Upper lobe of left lung (tissue), 4 donors: ENCODE measurements around the gene FTL.

Source experiments
- EP300 ChIP-seq, 4 donors: sonication (generic); formaldehyde crosslinking; IDR thresholded peaks; one replicate each; pipeline ENCODE4 v1.5.1; 2017; ENCODE audit warnings: antibody characterized with exemption in 4 of 4, control low read depth in 2 of 4
- POLR2A ChIP-seq, 4 donors: fragments of 450-650 bp; IDR thresholded peaks; one replicate each; pipeline ENCODE4 v1.5.1; 2016 to 2017; ENCODE audit warnings: antibody characterized with exemption in 4 of 4, mild to moderate bottlenecking in 2 of 4
- TF ChIP-seq, protein P1 (sequence below), 6 experiments: fragments of 450-650 bp in 4 of 6; fragments of 200-600 bp in 2 of 6; sonication (generic) in 2 of 6; IDR thresholded peaks; one replicate each; pipeline ENCODE4 v1.5.1; 2016 to 2019; ENCODE audit warnings: antibody characterized with exemption in 6 of 6

DNA sequence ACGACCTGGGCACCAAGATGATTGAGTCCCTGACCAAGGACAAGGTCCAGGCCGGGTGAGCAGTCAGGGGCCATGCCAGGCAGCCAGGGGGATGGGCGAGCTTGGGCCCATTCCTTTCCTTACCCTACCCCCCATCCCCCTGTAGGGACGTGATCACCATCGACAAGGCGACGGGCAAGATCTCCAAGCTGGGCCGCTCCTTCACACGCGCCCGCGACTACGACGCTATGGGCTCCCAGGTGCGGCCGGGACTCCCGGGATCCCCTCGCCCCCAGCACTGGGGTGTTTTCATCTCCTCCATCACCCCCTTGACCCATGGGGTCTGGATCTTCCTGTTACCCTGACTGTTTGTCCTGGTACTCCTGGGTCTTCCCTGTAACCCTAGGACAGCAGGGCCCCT is 44.7 kb downstream of the FTL start:
- TF ChIP-seq, protein P1, sequence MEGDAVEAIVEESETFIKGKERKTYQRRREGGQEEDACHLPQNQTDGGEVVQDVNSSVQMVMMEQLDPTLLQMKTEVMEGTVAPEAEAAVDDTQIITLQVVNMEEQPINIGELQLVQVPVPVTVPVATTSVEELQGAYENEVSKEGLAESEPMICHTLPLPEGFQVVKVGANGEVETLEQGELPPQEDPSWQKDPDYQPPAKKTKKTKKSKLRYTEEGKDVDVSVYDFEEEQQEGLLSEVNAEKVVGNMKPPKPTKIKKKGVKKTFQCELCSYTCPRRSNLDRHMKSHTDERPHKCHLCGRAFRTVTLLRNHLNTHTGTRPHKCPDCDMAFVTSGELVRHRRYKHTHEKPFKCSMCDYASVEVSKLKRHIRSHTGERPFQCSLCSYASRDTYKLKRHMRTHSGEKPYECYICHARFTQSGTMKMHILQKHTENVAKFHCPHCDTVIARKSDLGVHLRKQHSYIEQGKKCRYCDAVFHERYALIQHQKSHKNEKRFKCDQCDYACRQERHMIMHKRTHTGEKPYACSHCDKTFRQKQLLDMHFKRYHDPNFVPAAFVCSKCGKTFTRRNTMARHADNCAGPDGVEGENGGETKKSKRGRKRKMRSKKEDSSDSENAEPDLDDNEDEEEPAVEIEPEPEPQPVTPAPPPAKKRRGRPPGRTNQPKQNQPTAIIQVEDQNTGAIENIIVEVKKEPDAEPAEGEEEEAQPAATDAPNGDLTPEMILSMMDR (IDR thresholded peaks at IDR 0.05): no peak
- TF ChIP-seq POLR2A (IDR thresholded peaks at IDR 0.05): no peak
- no peak for TF ChIP-seq EP300 (IDR thresholded peaks at IDR 0.05)
